HG02852 (cell line): Measurements from ENCODE around the gene SBK2.
"Not testable (repeated sequence)": the region's sequence is repeated elsewhere in the genome, so short reads cannot be mapped to it uniquely, and the experiment has no call there.

Experiments
- ATAC-seq: cut with Tn5 transposase; IDR thresholded peaks from one replicate; pipeline ENCODE4 v1.9.1; 2021; ENCODE audit warnings: mild to moderate bottlenecking, moderate library complexity; ENCODE audit not compliant: unreplicated experiment

SBK2 gene

GRCh38 chr19:55536951-55537740, at the start of gene SBK2:
Gene SBK2, minus strand, starts transcription at chr19:55537133. Its CDS starts 839 bp downstream, at chr19:55536294.
- no peak for ATAC-seq

GRCh38 chr19:55585658-55586339, 48.9 kb upstream of the SBK2 start:
- no peak for ATAC-seq

DNA sequence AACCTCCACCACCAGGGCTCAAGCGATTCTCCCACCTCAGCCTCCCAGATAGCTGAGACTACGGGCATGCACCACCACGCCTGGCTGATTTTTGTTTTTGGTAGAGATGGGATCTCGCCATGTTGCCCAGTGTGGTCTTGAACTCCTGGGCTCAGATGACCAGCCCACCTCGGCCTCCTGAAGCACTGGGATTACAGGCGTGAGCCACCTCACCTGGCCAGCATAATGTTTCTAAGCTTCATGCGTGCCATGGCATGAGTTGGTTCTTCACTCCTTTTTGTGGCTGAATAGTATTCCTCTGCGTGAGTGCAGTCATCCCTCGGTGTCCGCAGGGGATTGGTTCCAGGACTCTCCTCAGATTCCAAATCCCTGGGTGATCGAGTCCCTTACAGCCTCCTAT, 47.9 kb upstream of the SBK2 start:
- no peak for ATAC-seq

- not testable (repeated sequence) for ATAC-seq
Observed at GRCh38 chr19:55583897-55584296, 47.0 kb upstream of the SBK2 start.

GRCh38 chr19:55582284-55582683, 45.4 kb upstream of the SBK2 start:
- not testable (repeated sequence) for ATAC-seq

DNA sequence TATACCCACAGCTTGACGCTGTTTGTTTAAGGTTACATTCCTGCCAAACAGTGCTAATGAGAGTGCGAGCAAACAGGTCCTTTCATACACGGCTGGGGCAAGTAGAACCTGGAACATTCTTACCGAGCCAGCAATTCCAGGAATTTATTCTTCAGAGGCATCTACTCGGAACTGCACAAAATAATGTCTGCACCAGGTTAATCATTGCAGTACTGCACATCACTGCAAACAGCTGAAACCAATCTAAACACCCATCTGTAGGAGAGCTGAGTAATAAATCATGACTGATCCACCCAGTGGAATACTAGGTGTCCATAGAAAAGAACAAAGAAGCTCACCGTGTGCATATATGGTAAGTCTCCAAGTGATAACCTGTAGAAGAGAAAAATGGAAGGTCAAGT, 44.9 kb upstream of the SBK2 start:
- no peak for ATAC-seq

- ATAC-seq = no peak
Observed at GRCh38 chr19:55581145-55581822, 44.4 kb upstream of the SBK2 start.

- no peak for ATAC-seq
Observed at GRCh38 chr19:55580628-55581144, 43.8 kb upstream of the SBK2 start, which contains the start of gene ZNF579. Gene ZNF579, minus strand, starts transcription at chr19:55580848. Its CDS starts 1,209 bp downstream, at chr19:55579639.

GRCh38 chr19:55579766-55580621, 43.1 kb upstream of the SBK2 start:
- ATAC-seq = no peak

DNA sequence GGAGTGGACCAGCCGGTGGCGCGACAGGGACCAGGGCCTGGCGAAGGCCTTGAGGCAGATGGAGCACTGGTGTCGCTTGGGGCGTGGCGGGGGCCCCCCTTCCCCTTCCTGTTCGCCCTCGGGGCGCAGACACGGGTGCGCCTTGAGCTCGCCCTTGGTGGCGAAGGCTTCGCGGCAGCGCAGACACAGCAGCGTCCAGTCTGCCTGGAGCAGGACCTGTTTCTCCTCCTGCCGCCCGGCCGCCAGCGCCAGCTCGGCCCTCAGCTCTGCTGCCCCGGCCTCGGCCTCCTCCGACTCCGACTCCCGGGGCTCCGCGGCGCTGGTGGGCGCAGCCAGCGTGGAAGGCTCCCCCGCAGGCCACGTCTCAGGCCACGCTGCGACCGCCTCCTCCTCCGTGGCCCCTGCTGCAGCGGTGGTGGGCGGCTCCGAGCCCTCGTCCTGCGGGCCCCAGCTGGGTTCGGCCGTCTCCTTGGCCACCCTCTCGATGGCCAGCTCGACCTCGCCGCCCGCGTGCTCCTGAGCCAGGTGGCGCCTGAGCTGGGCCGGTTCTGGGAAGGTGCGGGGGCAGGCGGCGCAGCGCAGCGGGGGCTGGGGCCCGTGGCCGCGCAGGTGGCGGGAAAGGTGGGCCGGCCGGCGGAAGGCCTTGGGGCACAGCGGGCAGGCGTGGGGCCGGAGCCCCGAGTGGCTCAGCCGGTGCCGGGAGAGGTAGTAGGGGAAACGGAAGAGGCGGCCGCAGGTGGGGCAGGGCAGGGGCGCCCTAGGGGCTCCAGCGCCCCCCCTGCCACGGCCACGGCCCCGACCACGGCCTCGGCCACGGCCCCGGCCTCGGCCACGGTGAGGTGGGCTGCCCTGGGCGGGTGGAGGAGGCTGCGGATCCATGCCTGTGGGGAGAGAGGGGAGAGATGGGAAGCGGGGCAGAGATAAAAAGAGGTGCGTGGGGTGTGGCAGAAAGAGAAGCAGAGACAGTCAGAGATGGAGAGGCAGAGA, 42.1 kb upstream of the SBK2 start:
- no peak for ATAC-seq

DNA sequence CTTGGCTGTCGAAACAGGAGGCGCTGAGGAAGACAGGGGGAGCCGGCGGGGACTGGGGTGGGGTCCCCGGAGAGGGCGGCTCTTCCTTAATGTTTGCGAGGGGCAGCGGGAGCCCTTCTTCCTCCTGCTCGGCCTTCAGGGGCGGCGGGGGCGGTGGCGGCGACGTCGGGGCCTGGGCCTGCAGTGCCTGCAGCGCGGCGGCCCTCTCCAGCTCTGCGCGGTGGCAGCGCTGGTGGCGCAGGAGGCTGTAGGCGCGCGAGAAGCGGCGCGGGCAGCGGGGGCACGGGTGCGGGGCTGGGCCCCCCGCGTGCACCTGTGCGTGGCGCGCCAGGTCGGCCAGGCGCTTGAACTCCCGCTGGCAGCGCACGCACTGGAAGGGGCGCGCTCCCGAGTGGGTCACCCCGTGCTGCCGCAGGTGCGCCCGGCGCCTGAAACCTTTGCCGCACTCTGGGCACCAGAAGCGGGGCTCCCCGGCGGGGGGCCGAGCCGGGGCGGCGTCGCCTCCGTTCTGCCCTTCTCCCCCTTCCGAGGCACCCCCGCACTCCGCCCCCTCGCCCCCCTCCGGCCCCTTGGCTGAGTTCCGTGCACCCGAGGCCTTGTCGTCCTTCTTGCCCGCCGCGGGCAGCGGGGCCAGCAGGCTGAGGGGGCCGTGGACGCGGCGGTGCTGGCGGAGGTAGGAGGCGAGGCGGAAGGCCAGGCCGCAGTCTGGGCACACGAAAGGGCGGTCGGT, 41.3 kb upstream of the SBK2 start:
- no peak for ATAC-seq

DNA sequence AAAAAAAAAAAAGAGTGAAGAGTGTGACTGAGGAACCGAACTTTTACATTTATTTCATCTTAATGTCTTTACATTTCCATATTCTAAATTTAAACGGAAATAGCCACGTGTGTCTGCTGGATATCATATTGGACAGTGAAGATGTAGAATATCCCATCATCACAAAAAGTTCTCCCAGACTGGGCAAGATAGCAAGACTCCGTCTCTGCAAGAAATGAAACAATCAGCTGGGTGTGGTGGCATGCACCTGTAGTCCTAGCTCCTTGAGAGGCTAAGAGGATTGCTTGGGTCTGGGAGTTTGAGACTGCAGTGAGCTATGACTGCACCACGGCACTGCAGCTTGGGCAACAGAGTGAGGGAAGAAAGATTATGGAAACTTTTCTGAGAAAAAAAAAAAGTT, 39.8 kb upstream of the SBK2 start:
- no peak for ATAC-seq

- not testable (repeated sequence) for ATAC-seq
Observed at GRCh38 chr19:55573929-55574328, 37.0 kb upstream of the SBK2 start.

GRCh38 chr19:55569477-55569876, 32.5 kb upstream of the SBK2 start:
- not testable (repeated sequence) for ATAC-seq

- ATAC-seq = no peak
Observed at GRCh38 chr19:55567708-55568328, 30.9 kb upstream of the SBK2 start.

DNA sequence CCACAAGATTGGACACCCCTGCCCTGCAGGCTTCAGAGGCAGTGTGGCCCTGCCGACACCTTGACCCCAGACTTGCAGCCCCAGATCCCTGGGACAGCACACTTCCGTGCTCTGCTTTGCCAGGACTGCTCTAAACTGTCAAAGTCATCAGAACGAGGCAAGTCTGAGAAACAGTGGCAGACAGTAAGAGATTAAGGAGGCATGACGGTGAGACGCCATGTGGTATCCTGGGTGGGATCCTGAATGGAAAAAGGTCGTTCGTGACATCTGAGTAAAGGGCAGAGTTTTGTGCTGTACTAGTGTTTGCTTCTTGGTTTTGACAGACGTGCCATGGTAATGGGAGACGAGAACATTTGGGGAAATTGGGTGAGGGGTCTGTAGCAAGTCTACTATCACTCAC, 29.9 kb upstream of the SBK2 start:
- no peak for ATAC-seq

DNA sequence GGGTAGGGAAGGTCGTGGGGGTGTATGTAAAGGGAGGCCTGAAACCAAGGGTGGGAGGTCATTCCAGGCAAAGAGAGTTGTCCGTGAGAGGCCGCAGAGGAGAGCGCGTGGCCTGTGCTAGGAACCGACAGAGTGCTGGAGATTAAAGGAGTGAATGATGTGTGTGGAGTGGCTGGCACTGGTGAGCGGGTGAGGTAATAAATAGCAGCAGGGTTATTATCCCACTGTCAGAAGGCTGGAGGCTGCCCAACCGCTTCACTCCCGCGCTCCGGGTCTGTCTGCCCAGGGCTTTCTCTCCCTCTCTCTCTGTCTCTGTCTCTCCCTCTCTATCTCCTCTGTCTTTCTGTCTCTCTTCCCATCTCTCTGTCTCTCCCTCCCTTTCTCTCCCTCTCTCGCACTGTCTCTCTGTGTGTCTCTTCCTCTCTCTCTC, 26.3 kb upstream of the SBK2 start:
- ATAC-seq = no peak

- ATAC-seq = no peak
Observed at GRCh38 chr19:55559684-55560083, 22.8 kb upstream of the SBK2 start.
